ENCODE measurements around the gene RDX. TPM values are rescaled to one million over a fixed set of nuclear protein-coding genes. Genes with fewer than 3 reads are reported as not detected.

Gene RDX
- total and polyA plus RNA-seq, 10 of the 15 experiments (the other 5 are each of a cell fraction or from before 2014, with no cell fraction given), result 24.6 to 62.2 (median 47.8) TPM

DNA sequence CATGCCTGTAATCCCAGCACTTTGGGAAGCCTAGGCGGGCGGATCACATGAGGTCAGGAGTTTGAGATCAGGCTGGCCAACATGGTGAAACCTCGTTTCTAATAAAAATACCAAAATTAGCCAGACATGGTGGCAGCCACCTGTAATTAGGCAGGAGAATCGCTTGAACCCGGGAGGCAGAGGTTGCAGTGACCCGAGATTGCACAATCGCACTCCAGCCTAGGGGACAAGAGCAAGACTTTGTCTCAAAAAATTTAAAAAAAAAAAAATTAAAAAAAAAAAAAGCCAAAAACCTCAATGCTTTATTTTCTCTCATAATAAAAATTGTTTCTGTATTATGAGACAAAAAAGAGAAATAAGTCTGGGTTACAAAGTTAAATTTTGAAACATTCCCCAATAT lies 54.2 kb downstream of the RDX start (continued):
- TF ChIP-seq, protein P1, sequence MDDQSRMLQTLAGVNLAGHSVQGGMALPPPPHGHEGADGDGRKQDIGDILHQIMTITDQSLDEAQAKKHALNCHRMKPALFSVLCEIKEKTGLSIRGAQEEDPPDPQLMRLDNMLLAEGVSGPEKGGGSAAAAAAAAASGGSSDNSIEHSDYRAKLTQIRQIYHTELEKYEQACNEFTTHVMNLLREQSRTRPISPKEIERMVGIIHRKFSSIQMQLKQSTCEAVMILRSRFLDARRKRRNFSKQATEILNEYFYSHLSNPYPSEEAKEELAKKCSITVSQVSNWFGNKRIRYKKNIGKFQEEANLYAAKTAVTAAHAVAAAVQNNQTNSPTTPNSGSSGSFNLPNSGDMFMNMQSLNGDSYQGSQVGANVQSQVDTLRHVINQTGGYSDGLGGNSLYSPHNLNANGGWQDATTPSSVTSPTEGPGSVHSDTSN (IDR thresholded peaks at IDR 0.05; ENCODE audit: insufficient replicate concordance, low read depth, low read length), result no peak
- TF ChIP-seq NRF1 (conservative IDR thresholded peaks at IDR 0.05; ENCODE audit: low read depth, low read length) (no peak), MTA2 (IDR thresholded peaks at IDR 0.05; ENCODE audit: low read depth) (no peak), SIX5 (IDR thresholded peaks at IDR 0.05; ENCODE audit: low read depth, low read length, severe bottlenecking) (no peak), ETV6 (conservative IDR thresholded peaks at IDR 0.05 in 1 of 2, IDR thresholded peaks at IDR 0.05 in 1 of 2; ENCODE audit: borderline replicate concordance in 1 of 2, low read depth in 1 of 2) (no peak)
- TF ChIP-seq, protein P2, sequence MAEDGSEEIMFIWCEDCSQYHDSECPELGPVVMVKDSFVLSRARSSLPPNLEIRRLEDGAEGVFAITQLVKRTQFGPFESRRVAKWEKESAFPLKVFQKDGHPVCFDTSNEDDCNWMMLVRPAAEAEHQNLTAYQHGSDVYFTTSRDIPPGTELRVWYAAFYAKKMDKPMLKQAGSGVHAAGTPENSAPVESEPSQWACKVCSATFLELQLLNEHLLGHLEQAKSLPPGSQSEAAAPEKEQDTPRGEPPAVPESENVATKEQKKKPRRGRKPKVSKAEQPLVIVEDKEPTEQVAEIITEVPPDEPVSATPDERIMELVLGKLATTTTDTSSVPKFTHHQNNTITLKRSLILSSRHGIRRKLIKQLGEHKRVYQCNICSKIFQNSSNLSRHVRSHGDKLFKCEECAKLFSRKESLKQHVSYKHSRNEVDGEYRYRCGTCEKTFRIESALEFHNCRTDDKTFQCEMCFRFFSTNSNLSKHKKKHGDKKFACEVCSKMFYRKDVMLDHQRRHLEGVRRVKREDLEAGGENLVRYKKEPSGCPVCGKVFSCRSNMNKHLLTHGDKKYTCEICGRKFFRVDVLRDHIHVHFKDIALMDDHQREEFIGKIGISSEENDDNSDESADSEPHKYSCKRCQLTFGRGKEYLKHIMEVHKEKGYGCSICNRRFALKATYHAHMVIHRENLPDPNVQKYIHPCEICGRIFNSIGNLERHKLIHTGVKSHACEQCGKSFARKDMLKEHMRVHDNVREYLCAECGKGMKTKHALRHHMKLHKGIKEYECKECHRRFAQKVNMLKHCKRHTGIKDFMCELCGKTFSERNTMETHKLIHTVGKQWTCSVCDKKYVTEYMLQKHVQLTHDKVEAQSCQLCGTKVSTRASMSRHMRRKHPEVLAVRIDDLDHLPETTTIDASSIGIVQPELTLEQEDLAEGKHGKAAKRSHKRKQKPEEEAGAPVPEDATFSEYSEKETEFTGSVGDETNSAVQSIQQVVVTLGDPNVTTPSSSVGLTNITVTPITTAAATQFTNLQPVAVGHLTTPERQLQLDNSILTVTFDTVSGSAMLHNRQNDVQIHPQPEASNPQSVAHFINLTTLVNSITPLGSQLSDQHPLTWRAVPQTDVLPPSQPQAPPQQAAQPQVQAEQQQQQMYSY (CRISPR knock-in tag; IDR thresholded peaks at IDR 0.05), result no peak

DNA sequence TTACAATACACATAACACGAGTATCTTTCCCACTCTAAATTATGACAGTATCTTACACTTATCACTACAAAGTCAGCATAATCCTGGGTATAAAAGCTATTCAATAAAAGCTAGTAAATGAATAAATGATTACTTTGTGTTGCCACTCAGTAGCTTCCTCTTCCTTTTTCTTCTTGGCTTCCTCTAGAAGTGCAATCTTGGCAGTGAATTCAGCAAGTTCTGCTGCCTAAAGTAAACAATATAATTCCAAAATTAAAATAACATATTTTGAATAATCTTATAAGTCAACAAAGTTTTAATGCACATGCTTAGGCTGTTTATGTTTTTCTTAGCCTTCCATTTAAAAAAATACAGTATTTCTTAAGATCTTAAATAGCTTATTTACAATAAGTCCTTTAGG lies 60.4 kb downstream of the RDX start:
- H3K4me1 ChIP-seq (ENCODE audit: control insufficient read depth, insufficient read depth, low read length), result no peaks in the 10 kb centered on the region
- no peaks in the 10 kb centered on the region for H3K79me2 ChIP-seq (ENCODE audit: control insufficient read depth, insufficient read depth, low read length)
- POLR2A ChIA-PET, result no interaction called here
- RAD21 ChIA-PET (ENCODE audit: unreplicated experiment), result interaction anchor here (0.7 to 0.9 kb wide), 2 partner anchors 34 to 60 kb away, joined by 3 to 6 read pairs; no protein-coding TSS in a partner anchor
- no peak overlapping the region for H3K27ac ChIP-seq (ENCODE audit: control insufficient read depth, insufficient read depth)
- 100% methylated on average over 1 of the region's 1 CpG for WGBS (ENCODE audit: insufficient coverage, insufficient replicate concordance, low lambda C conversion rate, missing lambda C conversion rate)
- in situ Hi-C loops (cut with MboI), result no loop called here
- DNase-seq (ENCODE audit: low read depth, low spot score) (no peak), ATAC-seq (no peak), FAIRE-seq (no peak)
- no TSS peak for BruUV-seq (replicated peaks)
- H3K36me3 ChIP-seq (ENCODE audit: control insufficient read depth in 2 of 2, insufficient read depth in 2 of 2, low read length in 1 of 2), result peaks cover 0 to 29% of the 10 kb centered on the region in 2 experiments
- CTCF ChIA-PET, result interaction anchor here (0.6 to 1.5 kb wide), 6 partner anchors 8 to 132 kb away, joined by 3 to 5 read pairs (median 4); no protein-coding TSS in a partner anchor
- H3K9me3 ChIP-seq (replicated peaks; ENCODE audit: control insufficient read depth, insufficient read depth, low read length), result no peaks in the 10 kb centered on the region
- no peaks in the 10 kb centered on the region for H4K20me1 ChIP-seq (ENCODE audit: control insufficient read depth, insufficient read depth)
- SMC1A ChIA-PET (ENCODE audit: uncharacterized antibody, unreplicated experiment), result interaction anchor here (0.7 to 1.8 kb wide), 8 partner anchors 14 to 119 kb away, joined by 3 to 6 read pairs (median 3); no protein-coding TSS in a partner anchor
- intact Hi-C loops (cut with micrococcal nuclease; ENCODE audit: unreplicated experiment), result loop anchor here (5.0 kb wide), 1 partner anchor 36 kb away; no protein-coding TSS in a partner anchor
- no peak overlapping the region for H3K9ac ChIP-seq (ENCODE audit: control insufficient read depth, insufficient read depth, low read length)
- no peak overlapping the region for H3K4me3 ChIP-seq
- H3K27me3 ChIP-seq (replicated peaks in 1 of 2; ENCODE audit: control insufficient read depth in 2 of 2, insufficient read depth in 2 of 2, low read length in 1 of 2), result no peaks in the 10 kb centered on the region
- no peak overlapping the region for H2AFZ ChIP-seq (ENCODE audit: control insufficient read depth, low read depth, low read length)
- no peak overlapping the region for H3K4me2 ChIP-seq (ENCODE audit: control insufficient read depth, insufficient read depth)
- no peak for TF ChIP-seq CBX5 (IDR thresholded peaks at IDR 0.05; ENCODE audit: low read depth)
- TF ChIP-seq, protein P3, sequence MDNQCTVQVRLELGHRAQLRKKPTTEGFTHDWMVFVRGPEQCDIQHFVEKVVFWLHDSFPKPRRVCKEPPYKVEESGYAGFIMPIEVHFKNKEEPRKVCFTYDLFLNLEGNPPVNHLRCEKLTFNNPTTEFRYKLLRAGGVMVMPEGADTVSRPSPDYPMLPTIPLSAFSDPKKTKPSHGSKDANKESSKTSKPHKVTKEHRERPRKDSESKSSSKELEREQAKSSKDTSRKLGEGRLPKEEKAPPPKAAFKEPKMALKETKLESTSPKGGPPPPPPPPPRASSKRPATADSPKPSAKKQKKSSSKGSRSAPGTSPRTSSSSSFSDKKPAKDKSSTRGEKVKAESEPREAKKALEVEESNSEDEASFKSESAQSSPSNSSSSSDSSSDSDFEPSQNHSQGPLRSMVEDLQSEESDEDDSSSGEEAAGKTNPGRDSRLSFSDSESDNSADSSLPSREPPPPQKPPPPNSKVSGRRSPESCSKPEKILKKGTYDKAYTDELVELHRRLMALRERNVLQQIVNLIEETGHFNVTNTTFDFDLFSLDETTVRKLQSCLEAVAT (IDR thresholded peaks at IDR 0.05), result no peak
